ENCODE data around the gene ANAPC4.

- TF ChIP-seq CTCF (IDR thresholded peaks at IDR 0.05) (no peak), POLR2A (IDR thresholded peaks at IDR 0.05) (no peak)
Observed at GRCh38 chr4:25421816-25422525, 44.9 kb downstream of the ANAPC4 start.
